ENCODE measurements around the gene TLN1. TPM values are rescaled to one million over a fixed set of nuclear protein-coding genes. Genes with fewer than 3 reads are reported as not detected.

Gene TLN1
- total and polyA plus RNA-seq, 2 of the 4 experiments (the other 2 are of a cell fraction): 228 to 346 TPM

DNA sequence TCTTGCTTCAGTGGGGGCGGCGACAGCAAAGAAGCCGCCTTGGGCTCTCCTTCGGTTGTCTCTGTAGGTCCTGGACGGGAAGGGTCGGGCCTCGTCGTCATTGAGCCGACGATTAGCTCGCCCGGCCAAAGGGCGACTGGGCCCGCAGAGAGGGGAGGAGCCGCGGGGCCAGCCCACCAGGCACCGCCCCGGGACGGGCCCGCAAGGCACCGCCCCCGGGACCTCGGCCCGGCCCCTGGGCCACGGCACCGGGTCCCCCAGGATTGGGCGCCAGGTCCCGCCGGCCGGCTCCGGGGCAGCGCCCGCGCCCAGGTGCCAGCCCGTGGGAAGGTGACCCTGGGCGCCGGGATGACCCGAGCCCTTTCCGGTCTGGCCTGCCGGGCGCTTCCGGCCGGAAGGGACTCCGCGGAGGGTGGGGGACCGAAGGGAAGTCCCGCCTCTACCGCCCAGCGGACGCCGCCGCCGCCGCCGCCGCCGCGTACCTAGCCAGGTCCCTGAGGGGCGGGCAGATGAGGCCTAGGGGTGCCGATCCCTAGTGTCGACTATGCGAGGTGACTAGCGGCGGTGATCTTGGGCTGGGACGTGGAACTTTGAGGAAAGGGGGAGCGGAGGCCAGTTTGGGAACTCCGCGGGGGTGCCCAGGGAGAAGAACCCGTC lies 17.0 kb upstream of the TLN1 start, which contains the start of the genes GBA2 and RGP1 (continued):
- TF ChIP-seq MAFK (IDR thresholded peaks at IDR 0.05; ENCODE audit: low read depth, low read length) (no peak), NFE2L2 (IDR thresholded peaks at IDR 0.05; ENCODE audit: low read depth, low read length) (no peak)
- TF ChIP-seq, protein P1, sequence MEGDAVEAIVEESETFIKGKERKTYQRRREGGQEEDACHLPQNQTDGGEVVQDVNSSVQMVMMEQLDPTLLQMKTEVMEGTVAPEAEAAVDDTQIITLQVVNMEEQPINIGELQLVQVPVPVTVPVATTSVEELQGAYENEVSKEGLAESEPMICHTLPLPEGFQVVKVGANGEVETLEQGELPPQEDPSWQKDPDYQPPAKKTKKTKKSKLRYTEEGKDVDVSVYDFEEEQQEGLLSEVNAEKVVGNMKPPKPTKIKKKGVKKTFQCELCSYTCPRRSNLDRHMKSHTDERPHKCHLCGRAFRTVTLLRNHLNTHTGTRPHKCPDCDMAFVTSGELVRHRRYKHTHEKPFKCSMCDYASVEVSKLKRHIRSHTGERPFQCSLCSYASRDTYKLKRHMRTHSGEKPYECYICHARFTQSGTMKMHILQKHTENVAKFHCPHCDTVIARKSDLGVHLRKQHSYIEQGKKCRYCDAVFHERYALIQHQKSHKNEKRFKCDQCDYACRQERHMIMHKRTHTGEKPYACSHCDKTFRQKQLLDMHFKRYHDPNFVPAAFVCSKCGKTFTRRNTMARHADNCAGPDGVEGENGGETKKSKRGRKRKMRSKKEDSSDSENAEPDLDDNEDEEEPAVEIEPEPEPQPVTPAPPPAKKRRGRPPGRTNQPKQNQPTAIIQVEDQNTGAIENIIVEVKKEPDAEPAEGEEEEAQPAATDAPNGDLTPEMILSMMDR (conservative IDR thresholded peaks at IDR 0.05; ENCODE audit: low read depth, low read length): no peak
